NCI-H510A (cell line): ENCODE measurements around the gene SNX25.

Experiments used
- DNase-seq: peaks from one replicate; lab custom pipeline; 2025; lab: John Stamatoyannopoulos, UW

SNX25 gene

GRCh38 chr4:185380320-185380719 is 170.9 kb downstream of the SNX25 start:
- no peak for DNase-seq

GRCh38 chr4:185381288-185382196 is 172.1 kb downstream of the SNX25 start:
- DNase-seq: no peak

GRCh38 chr4:185382754-185383153 is 173.4 kb downstream of the SNX25 start:
- DNase-seq: no peak

GRCh38 chr4:185383451-185383850 is 174.1 kb downstream of the SNX25 start:
- peak; percentile 2 for DNase-seq

- DNase-seq: no peak
Observed at GRCh38 chr4:185384061-185384460, 174.7 kb downstream of the SNX25 start.

GRCh38 chr4:185384930-185385331 is 175.5 kb downstream of the SNX25 start:
- no peak for DNase-seq

- DNase-seq: no peak
Observed at GRCh38 chr4:185387957-185388356, 178.6 kb downstream of the SNX25 start.

- DNase-seq: no peak
Observed at GRCh38 chr4:185390941-185391340, 181.5 kb downstream of the SNX25 start.

- no peak for DNase-seq
Observed at GRCh38 chr4:185392156-185392555, 182.8 kb downstream of the SNX25 start.

- no peak for DNase-seq
Observed at GRCh38 chr4:185394568-185395237, 185.3 kb downstream of the SNX25 start.

GRCh38 chr4:185395238-185395955 is 186.0 kb downstream of the SNX25 start, which contains the start of gene LRP2BP:
LRP2BP (minus strand) TSS chr4:185395924; CDS start chr4:185378186, 17,738 bp downstream.
- no peak for DNase-seq

GRCh38 chr4:185395956-185396723 is 186.7 kb downstream of the SNX25 start:
- peak; percentile 87 for DNase-seq

- DNase-seq: peak; percentile 13
Observed at GRCh38 chr4:185396724-185397385, 187.5 kb downstream of the SNX25 start, which contains the start of gene ANKRD37. ANKRD37 (plus strand) TSS chr4:185396841; CDS start chr4:185396924, 83 bp downstream.

- DNase-seq: no peak
Observed at GRCh38 chr4:185398618-185399017, 189.2 kb downstream of the SNX25 start.

GRCh38 chr4:185399466-185399865 is 190.1 kb downstream of the SNX25 start:
- no peak for DNase-seq

GRCh38 chr4:185404031-185404430 is 194.6 kb downstream of the SNX25 start:
- no peak for DNase-seq

- no peak for DNase-seq
Observed at GRCh38 chr4:185405296-185405999, 196.1 kb downstream of the SNX25 start.

GRCh38 chr4:185408432-185408831 is 199.0 kb downstream of the SNX25 start:
- no peak for DNase-seq

- no peak for DNase-seq
Observed at GRCh38 chr4:185411849-185412248, 202.5 kb downstream of the SNX25 start.

GRCh38 chr4:185412412-185412811 is 203.0 kb downstream of the SNX25 start:
- DNase-seq: no peak
